Measurements from ENCODE around the gene AGO1.

AGO1 gene

GRCh38 chr1:35882945-35883634, at the start of gene AGO1:
Gene AGO1, plus strand, starts transcription at chr1:35883209. Its CDS starts 213 bp downstream, at chr1:35883422.
- Histone ChIP-seq H3K4me1 (ENCODE audit: insufficient read depth, poor library complexity, severe bottlenecking) (no peaks in the 10 kb centered on the region), H3K36me3 (ENCODE audit: low read depth) (no peaks in the 10 kb centered on the region), H3K27me3 (ENCODE audit: insufficient read depth, poor library complexity, severe bottlenecking) (no peaks in the 10 kb centered on the region), H3K9me3 (ENCODE audit: severe bottlenecking) (no peaks in the 10 kb centered on the region), H3K4me3 (ENCODE audit: severe bottlenecking) (peak within 1 kb of the TSS; percentile 89), H3K27ac (ENCODE audit: poor library complexity, severe bottlenecking) (peak within 1 kb of the TSS; percentile 4)
- TF ChIP-seq CTCF (IDR thresholded peaks at IDR 0.05; ENCODE audit: poor library complexity, severe bottlenecking), result peak; percentile 96
- peak; percentile 89 for ATAC-seq (ENCODE audit: low read depth)
- peak; percentile 93 for DNase-seq (ENCODE audit: low spot score)

DNA sequence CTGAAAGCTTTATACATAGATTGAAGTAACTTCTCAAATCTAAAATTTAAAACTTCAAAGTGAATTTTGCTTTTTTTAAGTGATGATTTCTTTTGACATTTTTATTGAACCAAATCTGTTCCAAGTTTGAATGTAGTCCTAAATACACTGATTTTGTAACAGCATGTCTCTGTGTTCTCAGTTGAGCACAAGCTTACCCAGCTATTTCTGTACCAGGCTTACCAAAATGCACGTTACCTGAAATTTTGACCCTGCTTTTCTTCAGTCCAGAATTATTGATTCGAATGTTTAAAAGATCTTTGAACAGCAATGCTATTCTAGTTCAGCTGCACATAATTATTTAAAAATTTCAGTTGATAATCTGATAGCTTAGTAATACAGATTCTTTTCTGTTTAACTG, 49.6 kb upstream of the AGO1 start:
- ATAC-seq (ENCODE audit: low read depth) (no peak), DNase-seq (ENCODE audit: low spot score) (no peak)
- Histone ChIP-seq H3K36me3 (ENCODE audit: low read depth) (peaks cover 50% of the 10 kb centered on the region), H3K4me3 (ENCODE audit: severe bottlenecking) (no peak overlapping the region), H3K9me3 (ENCODE audit: severe bottlenecking) (no peaks in the 10 kb centered on the region), H3K27me3 (ENCODE audit: insufficient read depth, poor library complexity, severe bottlenecking) (no peaks in the 10 kb centered on the region), H3K27ac (ENCODE audit: poor library complexity, severe bottlenecking) (no peak overlapping the region), H3K4me1 (ENCODE audit: insufficient read depth, poor library complexity, severe bottlenecking) (no peaks in the 10 kb centered on the region)
- no peak for TF ChIP-seq CTCF (IDR thresholded peaks at IDR 0.05; ENCODE audit: poor library complexity, severe bottlenecking)

DNA sequence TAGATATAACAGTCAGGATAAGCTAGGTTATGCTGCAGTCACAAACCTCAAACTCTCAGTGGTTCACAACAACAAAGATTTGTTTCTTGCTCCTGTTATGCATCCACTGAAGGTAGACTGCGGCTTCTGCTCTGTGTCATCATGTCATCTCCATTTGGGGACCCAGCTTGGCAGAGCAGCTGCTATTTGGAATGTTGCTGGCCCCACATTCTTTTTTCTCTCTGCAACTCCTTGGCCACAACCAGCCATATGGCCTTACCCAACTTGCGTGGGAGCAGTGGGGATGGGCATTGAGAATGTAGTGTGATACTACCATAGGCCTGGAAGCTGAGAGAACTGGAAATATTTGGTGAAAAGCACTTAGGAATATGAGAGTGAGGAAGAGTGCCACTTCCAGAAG, 48.8 kb upstream of the AGO1 start:
- DNase-seq (ENCODE audit: low spot score) (no peak), ATAC-seq (ENCODE audit: low read depth) (no peak)
- Histone ChIP-seq H3K36me3 (ENCODE audit: low read depth) (peaks cover 46% of the 10 kb centered on the region), H3K4me1 (ENCODE audit: insufficient read depth, poor library complexity, severe bottlenecking) (no peaks in the 10 kb centered on the region), H3K4me3 (ENCODE audit: severe bottlenecking) (no peak overlapping the region), H3K27ac (ENCODE audit: poor library complexity, severe bottlenecking) (no peak overlapping the region), H3K9me3 (ENCODE audit: severe bottlenecking) (no peaks in the 10 kb centered on the region), H3K27me3 (ENCODE audit: insufficient read depth, poor library complexity, severe bottlenecking) (no peaks in the 10 kb centered on the region)
- no peak for TF ChIP-seq CTCF (IDR thresholded peaks at IDR 0.05; ENCODE audit: poor library complexity, severe bottlenecking)

GRCh38 chr1:35835398-35835797, 47.6 kb upstream of the AGO1 start:
- TF ChIP-seq CTCF (IDR thresholded peaks at IDR 0.05; ENCODE audit: poor library complexity, severe bottlenecking), result no peak
- DNase-seq (ENCODE audit: low spot score), result no peak
- peak; percentile 58 for ATAC-seq (ENCODE audit: low read depth)

DNA sequence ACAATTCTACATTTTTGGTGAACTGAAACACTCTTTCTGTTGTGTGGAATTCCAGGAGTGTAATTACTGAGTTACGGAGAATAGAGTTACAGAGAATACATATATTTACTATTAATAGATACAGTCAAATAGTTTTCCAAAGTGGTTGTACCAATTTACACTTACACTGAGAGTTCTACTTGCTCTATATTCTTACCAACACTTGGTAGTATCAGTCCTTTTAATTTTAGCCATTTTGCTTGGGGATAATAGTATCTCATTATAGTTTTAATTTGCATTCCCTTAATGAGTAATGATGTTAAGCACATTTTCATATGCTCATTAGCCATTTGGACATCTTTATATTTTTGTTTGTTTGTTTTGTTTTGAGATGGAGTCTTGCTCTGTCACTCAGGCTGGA, 46.3 kb upstream of the AGO1 start:
- H3K27ac ChIP-seq (ENCODE audit: poor library complexity, severe bottlenecking), result no peak overlapping the region
- H3K4me3 ChIP-seq (ENCODE audit: severe bottlenecking), result no peak overlapping the region
- no peak for DNase-seq (ENCODE audit: low spot score)
- H3K4me1 ChIP-seq (ENCODE audit: insufficient read depth, poor library complexity, severe bottlenecking), result no peaks in the 10 kb centered on the region
- H3K27me3 ChIP-seq (ENCODE audit: insufficient read depth, poor library complexity, severe bottlenecking), result no peaks in the 10 kb centered on the region
- no peak for ATAC-seq (ENCODE audit: low read depth)
- no peaks in the 10 kb centered on the region for H3K9me3 ChIP-seq (ENCODE audit: severe bottlenecking)
- H3K36me3 ChIP-seq (ENCODE audit: low read depth), result peaks cover 39% of the 10 kb centered on the region
- TF ChIP-seq CTCF (IDR thresholded peaks at IDR 0.05; ENCODE audit: poor library complexity, severe bottlenecking), result no peak

More at GRCh38 chr1:35835398-35835797, 47.6 kb upstream of the AGO1 start:
- no peak overlapping the region for H3K4me3 ChIP-seq (ENCODE audit: severe bottlenecking)
- H3K27me3 ChIP-seq (ENCODE audit: insufficient read depth, poor library complexity, severe bottlenecking), result no peaks in the 10 kb centered on the region
- peaks cover 43% of the 10 kb centered on the region for H3K36me3 ChIP-seq (ENCODE audit: low read depth)
- H3K27ac ChIP-seq (ENCODE audit: poor library complexity, severe bottlenecking), result no peak overlapping the region
- H3K4me1 ChIP-seq (ENCODE audit: insufficient read depth, poor library complexity, severe bottlenecking), result no peaks in the 10 kb centered on the region
- no peaks in the 10 kb centered on the region for H3K9me3 ChIP-seq (ENCODE audit: severe bottlenecking)
